Activated CD8-positive, alpha-beta memory T cell treated with anti-CD3 and anti-CD28 coated beads for 48 hours (primary cell): Measurements from ENCODE around the gene SH3TC1.

Experiments
- DNase-seq, 3 experiments: peaks; one replicate each; pipeline ENCODE4 v3.0.0-alpha.2; 2020; ENCODE audit warnings: low read depth in 2 of 3, low spot score in 2 of 3

Gene SH3TC1

GRCh38 chr4:8180310-8181093 lies 18.6 kb upstream of the SH3TC1 start:
- no peak for DNase-seq

DNA sequence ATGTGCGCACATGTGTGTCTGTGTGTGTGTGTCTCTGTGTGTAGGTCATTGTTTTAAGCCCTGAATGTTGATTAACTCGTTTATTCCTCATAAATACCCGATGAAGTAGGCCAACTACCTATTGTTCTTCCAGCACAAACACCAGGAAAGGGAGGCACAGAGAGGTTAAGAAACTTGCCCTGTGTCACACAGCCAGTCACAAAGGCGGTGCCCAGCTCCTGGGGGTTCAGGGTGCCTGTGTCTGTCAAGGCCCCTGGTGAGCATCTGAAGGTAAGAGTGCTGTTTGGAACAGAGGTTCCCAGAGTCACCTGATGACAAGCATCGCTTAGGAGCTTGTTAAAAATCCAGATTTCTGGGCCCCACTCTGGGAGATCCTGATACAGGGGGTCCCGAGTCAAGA lies 18.0 kb upstream of the SH3TC1 start:
- no peak for DNase-seq

GRCh38 chr4:8181844-8182243 lies 17.2 kb upstream of the SH3TC1 start:
- no peak for DNase-seq

DNA sequence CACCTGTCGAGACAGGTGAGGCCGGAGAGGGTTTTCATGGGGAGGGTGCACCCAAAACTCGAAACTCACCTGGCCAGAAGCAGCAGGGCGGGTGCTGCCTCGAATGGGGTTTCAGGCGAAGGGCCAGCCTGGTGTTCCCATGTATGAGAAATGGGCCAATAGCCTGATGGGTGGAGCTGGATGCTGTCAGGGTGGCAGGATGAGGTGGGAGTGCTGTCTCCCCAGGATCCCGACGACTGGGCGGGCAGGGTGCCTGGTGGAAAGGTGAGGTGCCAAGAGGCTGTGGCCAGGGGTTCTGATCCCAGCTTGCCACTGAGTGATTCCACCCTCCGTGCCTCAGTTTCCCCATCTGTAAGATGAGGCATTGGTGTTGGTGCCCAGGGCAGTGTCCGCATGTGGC lies 16.8 kb upstream of the SH3TC1 start:
- no peak for DNase-seq

GRCh38 chr4:8182858-8183725 lies 16.0 kb upstream of the SH3TC1 start:
- no peak for DNase-seq

DNA sequence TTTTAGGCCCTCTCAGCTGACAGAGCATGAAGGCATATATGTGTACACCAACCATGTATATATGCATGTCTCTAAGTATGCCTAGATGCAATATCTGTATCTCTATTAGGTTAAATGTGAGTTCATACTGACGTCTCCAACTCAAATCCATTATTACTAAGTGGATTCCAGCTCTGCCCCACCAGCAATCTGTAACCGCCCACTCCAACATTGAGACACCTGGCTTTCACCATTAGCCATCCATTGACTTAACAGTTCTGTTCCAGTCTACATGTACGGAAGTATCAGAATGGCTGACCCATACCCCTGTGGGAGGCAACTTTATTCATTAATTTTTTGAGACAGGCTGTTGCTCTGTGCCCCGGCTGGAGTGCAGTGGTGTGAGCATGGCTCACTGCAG lies 15.0 kb upstream of the SH3TC1 start:
- no peak for DNase-seq

GRCh38 chr4:8185295-8185694 lies 13.8 kb upstream of the SH3TC1 start:
- DNase-seq, result no peak

- DNase-seq, result no peak
These were observed 13.2 kb upstream of the SH3TC1 start for GRCh38 chr4:8185930-8186329.

DNA sequence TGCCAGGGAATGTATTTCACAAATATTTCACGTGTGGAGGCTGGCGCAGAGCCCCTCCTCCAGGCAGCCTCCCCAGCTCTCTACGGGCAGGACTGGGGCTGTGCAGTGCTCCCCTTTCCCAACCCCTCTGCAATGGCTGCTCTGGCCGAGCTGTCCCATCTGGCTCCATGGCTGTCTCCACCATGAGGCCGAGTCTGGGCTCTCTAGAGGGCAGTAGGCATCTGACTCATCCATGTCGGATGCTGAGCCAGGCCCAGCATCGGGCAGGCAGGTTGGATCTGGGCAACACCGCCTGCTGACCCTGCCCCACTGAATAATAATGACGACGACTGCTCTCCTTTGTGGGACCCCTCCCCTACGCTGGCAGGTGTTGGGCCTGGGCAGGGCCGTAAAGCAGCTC lies 11.0 kb upstream of the SH3TC1 start:
- DNase-seq, result no peak

DNA sequence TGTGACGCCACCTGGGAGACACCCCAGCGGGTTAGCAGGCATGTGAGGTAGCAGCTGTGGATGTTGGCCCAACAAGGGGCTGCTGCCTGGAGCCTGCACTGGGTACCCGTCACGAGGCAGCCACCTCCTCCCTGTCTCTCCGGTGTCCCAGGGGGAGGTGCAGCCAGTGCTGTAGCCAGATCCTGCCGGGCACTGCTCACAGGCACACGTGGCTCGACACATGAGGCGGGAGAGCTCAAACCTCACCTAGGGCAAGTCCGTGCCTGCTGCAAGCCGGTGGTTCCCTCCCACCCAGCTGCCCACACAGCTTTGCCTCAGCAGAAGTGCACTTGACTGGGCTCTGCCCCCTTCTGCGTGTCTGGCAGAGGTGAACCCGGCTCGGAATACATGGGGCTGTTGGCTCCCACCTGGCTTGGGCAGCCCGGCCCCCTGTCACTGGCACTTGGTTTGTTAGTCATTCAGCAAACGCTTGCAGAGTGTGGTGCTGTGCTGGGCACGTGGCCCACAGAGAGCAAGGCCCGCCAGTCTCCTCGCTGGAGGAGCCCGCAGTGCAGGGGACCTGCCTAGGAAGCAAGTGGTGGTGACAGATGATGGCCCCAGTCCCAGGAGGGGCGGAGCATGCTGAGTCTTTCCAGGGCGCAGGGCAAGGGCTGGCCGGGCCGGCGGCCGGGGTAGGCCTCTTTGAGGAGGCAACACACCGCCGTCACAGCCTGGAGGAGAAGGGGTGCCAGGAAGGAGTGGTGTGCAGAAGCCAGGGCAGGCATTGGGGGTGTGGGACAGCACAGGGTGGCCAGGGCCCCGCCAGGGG lies 10.1 kb upstream of the SH3TC1 start:
- no peak for DNase-seq

GRCh38 chr4:8189551-8190466 lies 9.3 kb upstream of the SH3TC1 start:
- DNase-seq, result no peak

- DNase-seq, result no peak
These were observed 7.8 kb upstream of the SH3TC1 start for GRCh38 chr4:8191136-8191747.

GRCh38 chr4:8192748-8193738 lies 6.0 kb upstream of the SH3TC1 start:
- no peak for DNase-seq

GRCh38 chr4:8194306-8195242 lies 4.5 kb upstream of the SH3TC1 start:
- DNase-seq, result no peak

DNA sequence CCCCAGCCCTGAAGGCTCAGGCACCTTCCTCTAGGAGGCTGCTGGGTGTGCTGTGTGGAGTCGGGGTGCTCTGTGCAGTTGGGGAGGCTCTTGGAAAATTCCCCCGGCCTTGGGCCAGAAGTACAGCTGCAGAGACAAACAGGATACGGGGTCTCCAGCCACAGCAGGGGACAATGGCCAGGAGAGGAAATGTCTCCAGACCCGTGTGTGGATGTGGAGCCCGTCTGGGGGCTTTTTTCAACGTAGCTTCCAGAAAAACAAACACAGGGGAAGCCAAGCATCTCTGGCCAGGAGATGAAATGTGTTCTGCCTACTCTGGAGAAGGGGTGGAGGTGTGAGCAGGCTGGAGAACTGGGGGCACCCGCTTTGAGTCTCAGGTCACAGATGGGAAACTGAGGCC lies 3.7 kb upstream of the SH3TC1 start:
- DNase-seq, result no peak

DNA sequence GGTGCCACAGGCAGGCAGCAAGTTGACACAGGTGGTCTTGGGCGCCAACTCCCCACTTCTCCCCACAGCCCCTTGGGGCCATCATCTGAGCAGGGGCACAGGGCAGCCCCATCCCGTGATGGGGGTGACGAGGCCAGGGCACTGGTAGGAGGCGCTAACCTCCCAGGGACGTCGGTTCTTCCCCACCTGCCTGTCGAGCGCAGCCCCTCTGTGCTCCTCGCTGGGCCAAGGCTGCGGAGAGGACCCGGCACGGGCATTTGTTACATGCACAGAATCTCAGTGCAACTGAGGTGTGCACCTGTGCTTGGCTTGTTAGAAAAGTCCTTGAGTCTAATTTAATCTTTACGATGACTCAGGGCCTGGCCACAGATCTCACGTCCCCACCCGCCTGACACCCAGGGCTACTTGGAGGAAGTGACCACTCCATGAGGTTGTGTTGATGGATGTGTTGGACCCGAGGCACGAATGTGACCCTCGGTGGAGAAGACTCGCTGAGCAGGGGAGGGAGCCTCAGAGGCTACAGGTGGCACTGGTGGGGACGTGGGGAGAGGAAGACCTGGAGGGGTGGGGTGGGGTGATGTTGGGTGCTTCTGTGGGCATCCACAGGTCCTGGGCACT lies 3.1 kb upstream of the SH3TC1 start:
- DNase-seq, result no peak

DNA sequence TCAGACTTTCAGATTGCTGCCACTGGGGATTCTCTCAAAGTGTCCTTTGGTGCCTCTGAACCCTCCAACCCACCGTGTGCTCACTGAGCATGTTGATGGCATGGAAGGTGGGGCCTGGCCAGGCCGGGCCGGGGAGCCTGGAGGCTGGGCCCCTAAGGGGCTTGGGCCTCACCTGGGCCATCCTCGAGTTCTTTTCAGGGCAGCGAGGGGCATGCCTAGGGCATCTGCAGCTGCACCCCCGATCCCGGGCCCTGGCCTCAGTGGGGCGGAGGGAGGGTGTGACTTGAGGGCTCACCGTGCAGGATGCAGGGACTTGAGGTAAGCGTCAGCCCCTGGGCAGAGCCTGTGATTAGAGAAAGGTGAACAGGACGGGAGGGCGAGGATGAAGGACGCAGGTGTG lies 1.6 kb upstream of the SH3TC1 start:
- no peak for DNase-seq
